GM19468 (cell line): ENCODE data around the gene ASMTL.
A peak's percentile ranks its signal among the peaks of the same experiment; 100 is the strongest.
"Not testable (repeated sequence)": the region's sequence is repeated elsewhere in the genome, so short reads cannot be mapped to it uniquely, and the experiment has no call there.

Experiments
- ATAC-seq: cut with Tn5 transposase; IDR thresholded peaks from one replicate; pipeline ENCODE4 v1.9.1; 2021; ENCODE audit warnings: mild to moderate bottlenecking, moderate library complexity, moderate number of reproducible peaks; ENCODE audit not compliant: unreplicated experiment; ENCODE audit errors: extremely low read depth

ASMTL gene

GRCh38 chrX:1391707-1392375 is 60.9 kb downstream of the ASMTL start, which contains the start of gene SLC25A6:
SLC25A6 (minus strand) TSS chrX:1392113; CDS start chrX:1392009, 104 bp downstream.
- ATAC-seq: peak; percentile 94

DNA sequence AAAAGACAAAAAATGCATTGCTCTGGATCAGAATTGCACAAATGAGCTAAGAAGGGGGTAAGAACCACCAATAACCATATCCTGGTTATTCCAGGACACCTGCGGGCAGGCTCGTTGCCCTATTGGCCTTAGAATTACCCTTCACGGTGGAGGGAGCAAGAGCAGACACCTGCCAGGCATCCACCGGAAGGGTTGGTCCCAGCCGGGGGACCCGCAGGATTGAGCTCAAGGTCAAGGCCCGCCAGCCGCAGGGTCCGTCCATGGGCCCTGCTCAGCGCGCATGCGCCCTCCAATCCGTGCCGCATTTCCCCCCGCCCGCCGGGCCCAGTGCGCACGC is 61.4 kb downstream of the ASMTL start:
- ATAC-seq: no peak

DNA sequence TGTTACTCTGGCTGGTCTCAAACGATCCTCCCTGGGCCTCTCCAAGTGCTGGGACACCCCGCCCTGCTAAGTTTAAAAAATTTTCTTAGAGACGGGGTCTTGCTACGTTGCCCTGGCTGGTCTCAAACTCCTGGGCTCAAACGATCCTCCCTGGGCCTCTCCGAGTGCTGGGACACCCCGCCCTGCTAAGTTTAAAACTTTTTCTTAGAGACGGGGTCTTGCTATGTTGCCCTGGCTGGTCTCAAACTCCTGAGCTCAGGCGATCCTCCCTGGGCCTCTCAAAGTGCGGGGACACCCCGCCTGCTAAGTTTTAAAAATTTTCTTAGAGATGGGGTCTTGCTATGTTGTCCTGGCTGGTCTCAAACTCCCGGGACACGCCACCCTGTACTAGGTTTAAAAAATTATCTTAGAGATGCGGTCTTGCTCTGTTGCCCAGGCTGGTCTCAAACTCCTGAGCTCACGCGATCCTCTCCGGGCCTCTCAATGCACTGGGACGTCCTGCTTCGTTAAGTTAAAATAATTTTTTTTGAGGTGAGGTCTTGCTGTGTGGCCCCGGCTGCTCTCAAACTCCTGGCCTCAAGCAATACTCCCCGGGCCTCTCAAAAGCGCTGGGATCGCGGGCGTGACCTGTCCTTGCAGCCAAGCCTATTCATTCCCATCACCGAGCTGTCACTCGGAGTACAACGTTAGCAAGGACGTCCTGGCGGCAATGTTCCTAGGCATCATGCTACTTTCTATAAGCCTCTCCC is 61.9 kb downstream of the ASMTL start:
- no peak for ATAC-seq

DNA sequence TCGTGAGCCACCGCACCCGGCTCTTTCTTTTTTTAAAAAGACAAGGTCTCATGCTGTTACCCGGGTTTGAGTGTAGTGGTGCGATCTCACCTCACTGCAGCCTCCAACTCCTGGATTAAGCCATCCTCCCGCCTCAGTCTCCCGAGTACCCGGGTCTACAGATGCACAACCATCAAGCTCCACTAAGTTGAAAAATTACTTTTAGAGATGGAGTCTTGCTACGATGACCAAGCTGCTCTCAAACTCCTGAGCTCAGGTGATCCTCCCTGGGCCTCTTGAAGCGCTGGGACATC is 62.8 kb downstream of the ASMTL start:
- ATAC-seq: no peak

DNA sequence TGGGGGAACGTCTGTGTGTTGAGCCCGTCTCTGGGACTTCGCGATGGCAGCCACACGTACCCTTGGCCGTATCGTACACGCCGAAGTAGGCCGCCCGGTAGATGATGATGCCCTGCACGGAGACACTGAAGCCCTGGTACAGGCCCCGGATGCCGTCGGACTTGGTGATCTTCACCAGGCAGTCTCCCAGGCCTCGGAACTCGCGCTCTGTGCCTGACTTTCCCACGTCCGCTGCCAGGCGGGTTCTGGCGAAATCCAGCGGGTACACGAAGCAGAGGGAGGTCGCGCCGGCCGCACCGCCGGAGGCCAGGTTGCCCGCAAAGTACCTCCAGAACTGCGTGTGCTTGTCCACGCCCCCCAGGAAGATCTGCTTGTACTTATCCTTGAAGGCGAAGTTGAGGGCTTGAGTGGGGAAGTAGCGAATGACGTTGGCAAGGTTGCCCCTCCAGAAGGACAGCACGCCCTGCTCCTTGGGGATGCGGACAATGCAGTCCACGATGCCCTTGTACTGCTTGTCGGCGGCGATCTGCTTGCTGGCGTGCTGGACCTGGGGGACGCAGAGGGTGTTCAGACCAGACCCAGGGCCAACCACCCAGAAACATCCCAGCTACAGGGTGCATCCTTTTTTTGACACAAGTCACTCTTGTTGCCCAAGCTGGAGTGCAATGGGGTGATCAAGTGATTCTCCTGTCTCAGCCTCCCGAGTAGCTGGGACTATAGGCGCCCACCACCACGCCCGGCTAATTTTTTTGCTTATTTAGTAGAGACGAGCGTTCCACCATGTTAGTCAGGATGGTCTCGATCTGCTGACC is 63.3 kb downstream of the ASMTL start:
- ATAC-seq: no peak

GRCh38 chrX:1388651-1389050 is 64.1 kb downstream of the ASMTL start:
- no peak for ATAC-seq

- no peak for ATAC-seq
These were observed 65.5 kb downstream of the ASMTL start for GRCh38 chrX:1387141-1387776.

GRCh38 chrX:1386338-1387127 is 66.2 kb downstream of the ASMTL start:
- ATAC-seq: no peak

DNA sequence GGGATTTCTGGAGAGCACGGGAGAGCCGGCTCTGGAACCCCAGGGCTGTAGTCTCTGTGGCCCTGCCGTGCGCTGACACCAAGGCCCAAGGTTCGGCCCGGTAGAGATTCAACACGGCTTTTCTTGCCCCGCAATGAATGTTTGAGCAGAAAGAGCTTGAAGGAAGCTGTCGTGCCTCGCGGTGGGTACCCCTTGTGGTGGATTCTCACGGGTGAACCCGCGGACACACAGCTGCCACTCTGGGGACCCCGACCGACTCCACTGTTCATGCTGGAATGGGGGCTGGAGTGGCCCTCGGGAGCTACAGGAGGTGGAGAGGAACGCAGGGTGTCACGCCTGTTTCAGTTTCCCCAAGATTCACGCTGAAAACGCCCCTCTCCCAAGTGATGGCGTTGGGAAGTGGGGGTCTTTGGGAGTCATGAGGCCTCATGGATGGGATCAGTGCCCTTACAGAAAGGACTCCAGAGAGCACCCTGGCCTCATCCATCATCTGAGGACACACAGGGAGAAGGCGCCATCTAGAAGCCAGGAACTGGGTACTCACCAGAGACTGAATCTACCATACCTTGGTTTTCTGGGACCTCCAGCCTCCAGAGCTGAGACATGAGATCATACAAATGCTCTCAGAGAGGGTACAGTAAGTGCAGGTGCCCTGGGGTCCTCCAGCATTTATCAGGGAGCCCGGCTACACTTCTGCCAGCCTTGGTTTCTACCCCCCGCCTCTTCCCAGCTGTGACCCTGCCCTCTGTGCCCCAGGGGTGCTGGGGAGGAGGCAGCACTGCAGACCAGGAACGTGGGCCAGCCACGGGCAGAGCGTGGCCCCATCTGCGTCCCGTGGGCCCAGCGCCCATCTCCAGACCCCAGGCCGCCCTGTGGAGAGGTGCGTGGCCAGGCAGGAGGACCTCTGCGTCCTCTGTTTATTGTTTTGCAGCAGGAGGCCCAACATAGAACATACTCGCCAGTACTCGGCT is 67.2 kb downstream of the ASMTL start:
- no peak for ATAC-seq

DNA sequence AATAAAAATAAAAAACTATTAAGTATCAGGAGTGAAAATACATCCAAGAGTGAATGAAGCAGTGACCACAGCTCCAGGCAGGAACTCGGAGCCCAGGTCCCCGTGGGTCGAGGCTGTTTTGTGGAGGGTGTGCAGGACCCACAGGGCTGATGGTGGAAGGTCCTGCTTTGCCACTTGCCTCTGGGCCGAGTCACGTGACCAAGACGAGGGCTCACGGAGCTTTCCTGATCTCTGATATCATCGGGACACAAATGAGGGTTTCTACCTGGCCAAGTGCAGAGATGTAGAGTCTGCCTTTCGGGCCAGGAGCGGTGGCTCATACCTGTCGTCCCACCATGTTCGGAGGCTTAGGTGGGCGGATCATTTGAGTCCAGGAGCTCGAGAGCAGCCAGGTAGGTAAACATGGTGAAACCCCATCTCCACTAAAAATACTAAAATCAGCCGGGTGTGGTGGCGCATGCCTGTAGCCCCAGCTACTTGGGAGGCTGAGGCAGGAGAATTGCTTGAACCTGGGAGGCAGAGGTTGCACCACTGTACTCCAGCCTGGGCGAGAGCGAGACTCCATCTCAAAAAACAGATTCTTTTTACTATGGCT is 68.0 kb downstream of the ASMTL start:
- no peak for ATAC-seq

DNA sequence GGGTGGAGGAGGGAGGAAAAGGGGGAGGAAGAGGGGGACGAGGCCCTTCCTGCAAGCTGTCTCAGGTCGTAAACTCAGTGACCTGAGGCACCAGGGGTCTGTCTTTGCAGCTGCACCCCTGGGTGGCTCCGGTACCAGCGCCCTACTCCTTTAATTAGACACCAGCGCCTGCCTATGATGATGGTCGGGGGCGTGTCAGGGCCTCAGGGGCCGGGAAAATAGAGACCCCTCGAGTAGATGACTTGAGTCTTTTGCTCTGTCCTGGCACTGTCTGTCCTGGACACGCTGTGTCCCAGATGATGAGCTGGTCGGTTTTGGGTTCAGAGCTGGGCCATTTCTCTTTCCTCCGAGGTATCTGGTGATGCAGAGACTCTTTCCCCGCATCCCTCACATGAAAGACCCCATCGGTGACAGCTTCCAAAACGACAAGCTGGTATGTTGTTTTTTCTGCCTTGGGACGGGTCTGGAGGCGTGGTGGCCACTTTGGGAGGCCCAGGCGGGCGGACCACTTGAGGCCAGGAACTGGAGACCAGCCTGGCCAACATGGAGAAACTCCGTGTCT is 72.0 kb downstream of the ASMTL start:
- ATAC-seq: no peak

DNA sequence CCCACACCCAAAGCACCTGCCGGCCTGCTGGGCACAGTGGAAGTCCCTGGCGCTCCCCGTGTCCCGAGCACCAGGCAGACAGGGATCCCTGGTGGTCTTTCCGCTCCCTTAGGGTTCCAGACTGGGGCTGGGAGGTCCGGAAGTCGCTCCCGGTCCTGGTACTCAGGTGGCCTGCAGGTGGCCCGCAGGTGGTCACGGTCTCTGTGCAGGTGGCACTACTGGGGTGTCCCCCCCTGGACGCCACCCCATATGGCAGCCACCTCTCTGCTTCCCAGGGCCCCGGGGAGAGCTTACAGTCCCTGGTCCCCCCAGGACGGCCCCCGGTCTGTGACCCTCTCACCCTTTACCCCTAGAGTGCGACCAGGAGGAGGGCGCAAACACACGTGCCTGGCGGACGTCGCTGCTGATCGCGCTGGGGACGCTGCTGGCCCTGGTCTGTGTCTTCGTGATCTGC is 74.4 kb downstream of the ASMTL start:
- ATAC-seq: no peak

DNA sequence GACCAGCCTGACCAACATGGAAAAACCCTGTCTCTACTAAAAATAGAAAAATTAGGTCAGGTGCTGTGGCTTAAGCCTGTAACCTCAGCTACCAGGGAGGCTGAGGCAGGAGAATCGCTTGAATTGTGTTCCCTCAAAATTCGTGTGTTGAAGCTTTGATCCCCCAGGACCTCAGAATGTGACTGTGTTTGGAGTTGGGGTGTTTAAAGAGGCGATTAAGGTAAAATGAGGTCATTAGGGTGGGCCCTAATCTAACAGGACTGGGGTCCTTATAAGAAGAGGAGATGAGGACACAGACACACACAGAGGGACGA is 84.4 kb downstream of the ASMTL start:
- ATAC-seq: no peak

DNA sequence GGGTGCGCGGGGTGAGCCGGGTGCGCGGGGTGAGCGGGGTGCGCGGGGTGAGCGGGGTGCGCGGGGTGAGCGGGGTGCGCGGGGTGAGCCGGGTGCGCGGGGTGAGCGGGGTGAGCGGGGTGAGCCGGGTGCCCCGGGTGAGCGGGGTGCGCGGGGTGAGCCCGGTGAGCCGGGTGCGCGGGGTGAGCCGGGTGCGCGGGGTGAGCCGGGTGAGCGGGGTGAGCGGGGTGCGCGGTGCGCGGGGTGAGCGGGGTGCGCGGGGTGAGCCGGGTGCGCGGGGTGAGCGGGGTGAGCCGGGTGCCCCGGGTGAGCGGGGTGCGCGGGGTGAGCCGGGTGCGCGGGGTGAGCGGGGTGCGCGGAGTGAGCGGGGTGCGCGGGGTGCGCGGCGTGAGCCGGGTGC is 86.3 kb downstream of the ASMTL start:
- ATAC-seq: not testable (repeated sequence)

GRCh38 chrX:1361910-1362309 is 90.8 kb downstream of the ASMTL start:
- ATAC-seq: no peak

DNA sequence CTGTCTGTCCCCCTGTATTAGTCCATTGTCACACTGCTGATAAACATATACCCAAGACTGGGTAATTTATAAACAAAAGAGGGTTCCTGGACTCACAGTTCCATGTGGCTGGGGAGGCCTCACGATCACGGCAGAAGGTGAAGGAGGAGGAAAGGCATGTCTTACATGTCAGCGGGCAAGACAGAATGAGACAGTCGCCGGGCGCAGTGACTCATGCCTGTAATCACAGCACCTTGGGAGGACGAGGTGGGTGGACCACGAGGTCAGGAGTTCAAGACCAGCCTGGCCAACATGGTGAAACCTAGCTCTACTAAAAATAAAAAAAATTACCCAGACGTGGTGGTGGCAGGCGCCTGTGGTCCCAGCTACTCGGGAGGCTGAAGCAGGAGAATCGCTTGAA is 91.4 kb downstream of the ASMTL start:
- ATAC-seq: no peak

DNA sequence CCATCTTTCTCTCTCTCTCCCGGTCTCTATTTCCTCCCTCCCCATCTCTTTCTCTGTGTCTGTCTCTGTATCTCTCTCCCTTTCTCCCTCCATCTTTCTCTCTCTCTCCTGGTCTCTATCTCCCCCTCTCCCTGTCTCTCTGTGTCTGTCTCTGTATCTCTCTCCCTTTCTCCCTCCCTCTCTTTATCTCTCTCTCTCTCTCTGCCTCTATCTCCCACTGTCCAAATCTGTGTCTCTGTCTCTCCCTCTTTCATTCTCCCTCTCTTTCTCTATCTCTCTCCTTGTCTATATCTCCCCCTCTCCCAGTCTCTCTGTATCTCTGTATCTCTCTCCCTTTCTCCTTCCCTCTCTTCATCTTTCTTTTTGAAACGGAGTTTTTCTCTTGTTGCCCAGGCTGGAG is 92.5 kb downstream of the ASMTL start:
- no peak for ATAC-seq

DNA sequence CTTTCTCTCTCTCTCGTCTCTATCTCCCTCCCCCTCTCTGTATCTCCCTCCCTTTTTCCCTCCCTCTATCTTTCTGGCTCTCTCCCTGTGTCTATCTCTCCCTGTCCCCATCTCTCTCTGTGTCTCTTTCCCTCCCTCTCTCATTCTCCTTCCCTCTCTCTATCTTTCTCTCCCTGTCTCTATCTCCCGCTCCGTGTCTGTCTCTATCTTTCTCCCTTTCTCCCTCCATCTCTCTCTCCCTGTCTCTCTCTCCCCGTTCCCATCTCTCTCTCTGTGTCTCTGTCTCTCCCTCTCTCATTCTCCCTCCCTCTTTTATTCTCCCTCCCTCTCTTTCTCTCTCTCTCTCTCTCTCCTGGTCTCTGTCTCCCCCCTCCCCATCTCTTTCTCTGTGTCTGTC is 93.2 kb downstream of the ASMTL start:
- ATAC-seq: no peak
